GM19193 (cell line): Measurements from ENCODE around the gene CNTN2.

Experiments used
- POLR2A ChIP-seq: IDR thresholded peaks from 4 replicates; pipeline ENCODE4 v1.6.1; 2011; ENCODE audit not compliant: insufficient read depth, insufficient read length; ENCODE audit errors: extremely low read depth

Gene CNTN2

DNA sequence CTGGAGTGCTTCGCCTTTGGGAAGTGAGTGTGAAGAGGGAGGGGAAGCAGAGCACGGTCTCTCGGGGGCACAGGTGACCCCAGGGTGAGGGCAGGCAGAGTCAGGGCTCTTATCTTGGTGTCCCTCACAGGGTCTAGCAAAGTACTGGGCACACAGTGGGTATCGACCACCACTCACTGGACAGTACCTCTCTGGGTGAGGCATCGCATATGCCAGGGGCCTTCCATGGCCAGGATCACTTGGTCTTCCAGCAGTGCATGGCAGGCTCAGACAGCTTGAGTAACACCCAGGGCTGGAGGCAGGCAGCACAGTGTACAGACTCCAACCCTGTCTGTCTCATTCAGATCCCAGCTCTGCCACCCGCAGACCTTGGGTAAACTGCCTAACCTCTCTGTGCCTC, 16.6 kb downstream of the CNTN2 start:
- no peak for TF ChIP-seq POLR2A

DNA sequence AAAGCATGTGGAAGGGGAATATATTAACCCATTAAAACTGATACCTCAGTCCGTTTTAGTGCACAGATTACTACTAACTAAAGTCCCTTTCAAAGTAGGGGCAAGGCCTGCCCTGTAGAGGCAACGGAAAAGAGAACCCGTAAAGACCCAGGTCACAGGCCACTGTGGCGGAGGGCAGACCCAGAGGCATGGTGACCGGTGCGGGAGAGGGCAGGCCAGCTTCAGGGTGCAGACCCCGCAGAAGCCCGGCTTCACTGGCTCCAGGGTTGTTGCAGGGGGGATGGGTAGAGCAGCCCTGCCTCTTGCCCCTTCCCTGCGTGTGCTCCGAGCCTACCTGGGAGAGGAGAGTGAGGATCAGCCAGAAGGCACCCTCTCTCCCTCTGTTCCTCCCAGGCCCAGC, 17.7 kb downstream of the CNTN2 start:
- TF ChIP-seq POLR2A: no peak

DNA sequence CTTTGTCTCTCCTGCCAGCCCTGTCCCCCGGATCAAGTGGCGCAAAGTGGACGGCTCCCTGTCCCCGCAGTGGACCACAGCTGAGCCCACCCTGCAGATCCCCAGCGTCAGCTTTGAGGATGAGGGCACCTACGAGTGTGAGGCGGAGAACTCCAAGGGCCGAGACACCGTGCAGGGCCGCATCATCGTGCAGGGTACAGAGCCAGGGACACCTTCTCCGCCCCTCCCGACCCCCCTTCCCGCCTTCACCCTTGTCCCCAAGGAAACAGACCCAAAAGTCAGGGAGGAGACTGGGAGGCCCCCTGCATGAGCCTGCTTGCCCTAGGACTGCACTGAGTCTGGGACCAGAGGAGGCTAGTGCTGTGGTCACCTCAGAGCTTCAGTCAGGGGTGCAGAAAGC, 18.2 kb downstream of the CNTN2 start:
- no peak for TF ChIP-seq POLR2A

DNA sequence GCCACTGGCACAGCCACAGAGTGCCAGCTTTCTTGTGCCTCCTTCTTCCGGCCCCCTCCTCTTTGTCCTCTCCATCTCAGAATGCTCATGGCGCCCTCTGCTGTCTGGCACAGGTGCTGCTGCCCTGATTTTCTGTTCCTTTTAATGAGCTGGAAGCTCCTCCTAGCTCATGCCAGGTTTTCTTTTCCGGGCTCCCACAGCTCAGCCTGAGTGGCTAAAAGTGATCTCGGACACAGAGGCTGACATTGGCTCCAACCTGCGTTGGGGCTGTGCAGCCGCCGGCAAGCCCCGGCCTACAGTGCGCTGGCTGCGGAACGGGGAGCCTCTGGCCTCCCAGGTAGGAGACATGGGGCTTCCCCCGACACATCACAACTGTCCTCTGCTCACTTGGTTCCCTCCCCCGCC, 18.7 kb downstream of the CNTN2 start:
- no peak for TF ChIP-seq POLR2A

DNA sequence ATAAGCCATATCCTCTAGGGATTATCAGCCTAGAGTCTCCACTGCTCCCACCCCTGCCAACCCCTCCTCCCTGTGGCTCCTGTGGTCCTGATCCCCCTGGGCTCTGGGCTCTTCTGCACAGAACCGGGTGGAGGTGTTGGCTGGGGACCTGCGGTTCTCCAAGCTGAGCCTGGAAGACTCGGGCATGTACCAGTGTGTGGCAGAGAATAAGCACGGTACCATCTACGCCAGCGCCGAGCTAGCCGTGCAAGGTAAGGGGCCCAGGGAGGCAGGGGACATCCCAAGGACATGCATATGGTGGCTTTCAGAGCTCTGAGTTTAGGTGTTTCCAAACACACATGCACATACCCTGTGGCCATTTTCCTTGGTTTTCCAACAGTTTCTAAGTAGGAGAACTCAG, 19.3 kb downstream of the CNTN2 start:
- no peak for TF ChIP-seq POLR2A

DNA sequence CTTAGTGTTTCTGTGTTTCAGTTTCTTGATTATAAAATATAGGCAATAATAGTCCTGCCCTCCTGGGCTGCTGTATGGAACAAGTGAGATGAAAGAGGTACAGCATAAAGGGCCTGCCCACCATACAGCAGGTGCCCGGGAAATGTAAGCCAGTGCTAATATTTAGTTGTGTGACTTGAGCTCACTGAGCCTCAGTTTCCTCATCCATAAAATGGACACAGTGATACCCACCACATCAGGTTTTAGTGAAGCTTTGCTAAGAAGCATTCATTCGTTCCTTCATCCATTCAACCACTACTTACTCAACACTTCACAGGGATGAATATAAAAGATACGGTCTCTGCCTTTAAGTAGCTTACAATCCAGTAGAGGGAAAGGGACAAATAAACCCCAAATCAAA, 19.9 kb downstream of the CNTN2 start:
- no peak for TF ChIP-seq POLR2A

DNA sequence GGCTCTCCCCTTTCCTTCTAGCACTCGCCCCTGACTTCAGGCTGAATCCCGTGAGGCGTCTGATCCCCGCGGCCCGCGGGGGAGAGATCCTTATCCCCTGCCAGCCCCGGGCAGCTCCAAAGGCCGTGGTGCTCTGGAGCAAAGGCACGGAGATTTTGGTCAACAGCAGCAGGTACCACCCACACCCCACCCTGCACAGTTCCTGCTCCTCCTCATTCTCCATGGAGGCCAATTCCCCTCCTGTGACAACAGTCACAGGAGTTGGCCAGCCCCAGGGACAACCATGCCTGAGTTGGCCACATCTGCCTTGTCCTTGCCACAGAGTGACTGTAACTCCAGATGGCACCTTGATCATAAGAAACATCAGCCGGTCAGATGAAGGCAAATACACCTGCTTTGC, 21.3 kb downstream of the CNTN2 start:
- no peak for TF ChIP-seq POLR2A

DNA sequence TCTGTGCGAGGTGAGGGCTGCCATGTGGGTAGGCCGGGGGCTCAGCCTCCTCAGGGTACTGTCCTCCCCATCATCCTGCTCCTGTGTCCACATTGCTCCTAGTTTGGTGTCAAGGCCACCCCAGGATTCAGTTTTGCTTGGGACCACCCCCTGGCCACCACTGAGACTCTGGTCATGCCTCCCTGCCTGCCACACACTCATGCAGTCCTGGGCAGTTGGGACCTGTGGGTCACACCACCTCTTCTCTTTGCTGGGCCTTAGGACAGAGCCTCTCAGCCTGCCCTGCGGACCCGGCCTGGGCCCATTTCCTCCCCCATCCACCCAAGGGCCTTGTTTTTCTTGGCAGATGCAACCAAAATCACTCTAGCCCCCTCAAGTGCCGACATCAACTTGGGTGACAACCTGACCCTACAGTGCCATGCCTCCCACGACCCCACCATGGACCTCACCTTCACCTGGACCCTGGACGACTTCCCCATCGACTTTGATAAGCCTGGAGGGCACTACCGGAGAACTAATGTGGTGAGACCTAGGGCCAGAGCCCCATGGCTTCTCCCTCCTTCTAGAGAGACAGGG, 21.8 kb downstream of the CNTN2 start:
- TF ChIP-seq POLR2A: no peak

DNA sequence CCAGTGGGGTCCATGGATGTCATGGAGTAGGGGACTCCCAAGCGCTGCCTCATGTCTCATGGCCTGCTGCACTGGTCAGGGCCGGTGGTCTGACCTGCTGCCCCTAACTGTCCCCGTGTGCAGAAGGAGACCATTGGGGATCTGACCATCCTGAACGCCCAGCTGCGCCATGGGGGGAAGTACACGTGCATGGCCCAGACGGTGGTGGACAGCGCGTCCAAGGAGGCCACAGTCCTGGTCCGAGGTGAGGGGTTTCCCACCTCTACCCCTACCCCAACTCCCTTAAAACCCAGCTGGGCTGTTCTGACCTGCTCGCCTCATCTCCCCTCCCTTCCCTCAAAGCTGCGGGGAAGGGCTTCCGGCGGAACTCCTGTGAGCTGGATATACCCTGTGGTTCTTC, 22.7 kb downstream of the CNTN2 start:
- no peak for TF ChIP-seq POLR2A

DNA sequence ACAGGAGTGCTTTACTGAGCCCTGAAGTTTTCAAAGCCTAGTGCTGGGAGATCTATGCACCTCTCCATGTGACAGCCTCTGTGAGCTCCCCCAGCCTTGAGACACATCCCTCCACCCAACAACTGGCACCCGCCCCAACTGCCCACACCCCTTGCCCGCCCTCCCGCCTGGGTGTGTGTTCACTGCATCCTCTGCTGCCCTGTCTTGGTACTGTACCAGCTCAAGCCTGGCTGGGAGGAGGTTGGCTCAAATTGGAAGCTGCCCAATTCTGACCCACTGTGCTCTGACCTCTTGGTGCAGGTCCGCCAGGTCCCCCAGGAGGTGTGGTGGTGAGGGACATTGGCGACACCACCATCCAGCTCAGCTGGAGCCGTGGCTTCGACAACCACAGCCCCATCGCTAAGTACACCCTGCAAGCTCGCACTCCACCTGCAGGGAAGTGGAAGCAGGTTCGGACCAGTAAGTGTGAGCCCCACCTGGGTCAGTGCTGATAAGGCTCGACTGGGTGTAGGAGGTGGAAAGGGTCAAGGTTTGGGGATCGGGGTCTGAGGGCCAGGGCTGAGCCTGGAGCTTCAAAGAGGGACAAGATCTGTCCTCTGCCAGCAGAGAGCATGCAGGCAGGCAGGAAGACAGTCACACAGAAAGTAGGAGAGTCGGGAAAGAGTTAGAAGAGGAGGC, 23.3 kb downstream of the CNTN2 start:
- no peak for TF ChIP-seq POLR2A

DNA sequence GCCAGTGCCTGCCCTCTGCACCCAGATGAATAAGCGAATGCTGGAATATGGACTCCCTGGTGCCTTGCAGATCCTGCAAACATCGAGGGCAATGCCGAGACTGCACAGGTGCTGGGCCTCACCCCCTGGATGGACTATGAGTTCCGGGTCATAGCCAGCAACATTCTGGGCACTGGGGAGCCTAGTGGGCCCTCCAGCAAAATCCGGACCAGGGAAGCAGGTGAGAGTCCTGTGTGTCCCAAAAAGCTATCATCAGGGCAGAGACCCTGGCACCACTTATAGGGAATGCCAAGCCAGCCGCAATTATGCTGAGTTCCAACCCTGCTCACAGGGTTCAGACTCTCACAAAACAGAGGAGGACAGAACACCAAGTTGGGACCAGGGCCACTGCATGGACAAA, 24.0 kb downstream of the CNTN2 start:
- no peak for TF ChIP-seq POLR2A

DNA sequence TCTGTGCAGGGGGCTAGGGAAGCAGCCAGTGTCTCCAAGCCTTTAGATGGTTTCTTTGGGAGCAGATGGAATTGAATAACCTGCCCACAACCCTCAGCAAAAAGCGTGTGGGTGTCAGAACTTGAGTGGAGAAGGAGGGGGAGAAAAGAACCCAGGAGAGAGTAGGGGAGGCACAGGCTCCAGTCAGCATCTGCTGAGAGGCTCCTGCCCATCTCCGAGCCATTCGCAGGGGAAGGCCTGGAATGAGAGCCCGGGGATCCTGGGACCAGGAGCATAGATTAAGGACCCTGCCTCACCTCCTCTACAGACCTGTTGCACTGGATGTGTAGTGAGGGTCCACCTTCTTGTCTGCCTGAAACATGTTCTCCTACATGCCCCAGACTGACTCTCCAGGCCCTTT, 25.0 kb downstream of the CNTN2 start:
- TF ChIP-seq POLR2A: no peak

DNA sequence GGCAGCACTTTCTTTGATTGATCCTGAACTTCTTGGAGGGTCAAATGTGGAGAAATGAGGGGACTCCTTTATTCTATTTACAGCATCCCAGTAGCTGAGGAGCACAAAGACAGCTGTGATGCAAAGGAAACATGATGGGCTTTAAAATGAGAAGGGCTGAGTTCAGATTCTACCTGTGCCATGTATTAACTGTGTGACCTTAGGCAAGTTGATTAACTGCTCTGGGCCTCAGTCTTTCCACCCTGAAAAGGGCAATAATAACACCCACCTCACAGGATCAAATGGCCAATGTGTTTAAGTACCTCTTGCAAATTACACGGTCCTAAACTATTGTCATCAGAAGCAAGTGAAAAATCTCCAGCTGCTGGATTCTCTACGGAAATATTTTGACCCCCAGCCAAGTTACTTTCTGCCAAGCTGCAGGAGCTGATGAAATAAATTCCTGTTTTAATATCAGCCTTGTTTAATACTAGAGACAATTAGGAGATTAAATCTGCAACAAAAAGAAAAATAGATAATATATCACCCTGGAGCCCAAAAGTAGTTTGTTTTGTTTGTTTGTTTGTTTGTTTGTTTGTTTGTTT, 25.5 kb downstream of the CNTN2 start:
- no peak for TF ChIP-seq POLR2A

DNA sequence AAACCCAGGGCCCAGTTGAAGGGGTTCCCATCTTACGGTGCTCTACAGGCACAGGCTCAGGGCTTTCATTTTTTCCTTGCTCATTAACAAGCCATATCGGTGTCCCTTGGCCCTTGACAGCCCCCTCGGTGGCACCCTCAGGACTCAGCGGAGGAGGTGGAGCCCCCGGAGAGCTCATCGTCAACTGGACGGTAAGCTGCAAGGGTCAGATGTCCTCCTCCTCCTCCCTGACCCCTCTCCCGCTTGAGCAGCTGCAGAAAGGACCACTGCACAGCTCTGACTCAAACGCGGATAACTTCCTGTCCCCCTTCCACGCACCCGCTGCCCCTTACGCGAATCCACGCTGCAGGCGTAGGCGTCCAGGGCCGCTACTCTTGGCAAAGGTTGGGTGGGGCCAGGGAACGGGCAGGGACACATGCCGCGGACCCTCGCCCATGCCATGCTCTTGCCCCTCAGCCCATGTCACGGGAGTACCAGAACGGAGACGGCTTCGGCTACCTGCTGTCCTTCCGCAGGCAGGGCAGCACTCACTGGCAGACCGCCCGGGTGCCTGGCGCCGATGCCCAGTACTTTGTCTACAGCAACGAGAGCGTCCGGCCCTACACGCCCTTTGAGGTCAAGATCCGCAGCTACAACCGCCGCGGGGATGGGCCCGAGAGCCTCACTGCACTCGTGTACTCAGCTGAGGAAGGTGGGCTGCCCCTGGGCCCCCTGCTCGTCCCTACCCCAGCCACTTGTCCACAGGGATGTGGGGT, 26.5 kb downstream of the CNTN2 start:
- no peak for TF ChIP-seq POLR2A

DNA sequence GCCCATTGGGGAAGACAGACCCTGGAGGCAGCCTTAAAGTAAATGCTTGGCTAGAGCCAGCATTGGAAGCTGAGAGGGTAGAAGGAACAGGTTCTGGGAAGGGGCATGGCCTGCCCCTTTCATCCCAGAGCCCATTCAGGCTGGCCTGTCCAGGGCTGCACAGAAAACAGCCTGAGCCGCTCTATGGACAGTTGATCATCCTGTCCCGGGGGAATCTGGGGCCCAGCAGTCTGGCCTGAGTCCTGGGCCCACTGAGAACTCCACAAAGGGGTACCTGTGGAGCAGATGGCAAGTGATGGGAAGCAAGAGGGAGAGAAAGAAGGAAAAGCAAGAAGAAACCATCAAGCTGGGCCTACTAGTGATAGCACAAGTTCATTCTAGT, 28.0 kb downstream of the CNTN2 start:
- TF ChIP-seq POLR2A: no peak

DNA sequence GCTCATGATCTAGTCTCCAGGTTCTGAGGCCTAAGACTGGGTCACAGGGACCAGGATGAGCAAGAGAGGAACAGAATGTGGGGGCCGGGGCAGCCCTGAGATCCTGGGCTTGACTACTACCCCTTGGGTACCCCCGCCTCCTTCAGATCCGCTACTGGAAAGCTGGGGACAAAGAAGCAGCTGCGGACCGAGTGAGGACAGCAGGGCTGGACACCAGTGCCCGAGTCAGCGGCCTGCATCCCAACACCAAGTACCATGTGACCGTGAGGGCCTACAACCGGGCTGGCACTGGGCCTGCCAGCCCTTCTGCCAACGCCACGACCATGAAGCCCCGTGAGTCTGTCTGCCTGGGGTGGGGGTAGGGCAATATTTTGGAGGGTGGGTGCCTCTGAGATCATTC, 28.8 kb downstream of the CNTN2 start:
- no peak for TF ChIP-seq POLR2A

DNA sequence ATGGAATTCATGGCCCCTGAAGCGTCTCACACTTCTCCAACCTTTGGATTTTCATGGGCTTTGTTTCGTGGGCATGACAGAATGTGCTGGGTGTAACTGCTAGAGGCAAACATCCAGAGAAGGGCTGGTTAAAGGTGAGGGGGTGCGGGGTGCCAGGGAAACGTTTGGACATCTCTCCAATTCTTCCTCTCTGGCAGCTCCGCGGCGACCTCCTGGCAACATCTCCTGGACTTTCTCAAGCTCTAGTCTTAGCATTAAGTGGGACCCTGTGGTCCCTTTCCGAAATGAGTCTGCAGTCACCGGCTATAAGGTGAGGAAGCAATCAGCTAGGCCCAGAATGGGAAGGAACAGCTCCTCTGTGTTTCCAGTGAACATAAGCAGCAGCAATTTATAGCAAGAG, 29.3 kb downstream of the CNTN2 start:
- no peak for TF ChIP-seq POLR2A

DNA sequence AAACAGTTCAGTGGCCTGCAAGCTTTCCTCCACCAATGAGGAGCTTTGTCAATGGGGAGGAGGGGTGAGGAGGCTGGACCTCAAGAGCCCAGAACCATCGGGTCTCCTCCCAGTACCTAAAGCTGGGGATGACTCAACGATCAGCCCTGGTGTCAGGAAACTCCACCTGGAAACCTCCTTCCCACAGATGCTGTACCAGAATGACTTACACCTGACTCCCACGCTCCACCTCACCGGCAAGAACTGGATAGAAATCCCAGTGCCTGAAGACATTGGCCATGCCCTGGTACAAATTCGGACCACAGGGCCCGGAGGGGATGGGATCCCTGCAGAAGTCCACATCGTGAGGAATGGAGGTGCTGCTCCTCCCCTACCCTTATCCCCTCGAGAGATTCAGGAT, 29.9 kb downstream of the CNTN2 start:
- no peak for TF ChIP-seq POLR2A
